SK-N-MC (cell line): Measurements from ENCODE around the gene SH3GL3.
A peak's percentile ranks its signal among the peaks of the same experiment; 100 is the strongest.

Experiments
- DNase-seq: peaks from one replicate; pipeline ENCODE4 v3.0.0-alpha.2; 2011; ENCODE audit warnings: low read depth, low spot score
- H3K27ac ChIP-seq: fragments of 200-600 bp; sonication (generic); 2 replicates; pipeline ENCODE4 v1.5.1; 2016; ENCODE audit warnings: mixed run types
- H3K36me3 ChIP-seq: fragments of 200-600 bp; sonication (generic); 2 replicates; pipeline ENCODE4 v1.6.1; 2017; ENCODE audit warnings: antibody characterized with exemption, low read length, mixed read lengths; ENCODE audit not compliant: insufficient read depth
- H3K4me3 ChIP-seq: fragments of 200-600 bp; sonication (generic); 2 replicates; pipeline ENCODE4 v1.5.1; 2016
- H3K9ac ChIP-seq: fragments of 200-600 bp; sonication (generic); 2 replicates; pipeline ENCODE4 v1.8.0; 2017; ENCODE audit warnings: mixed run types, mixed read lengths; ENCODE audit not compliant: insufficient read length
- H3K9me3 ChIP-seq: fragments of 200-600 bp; sonication (generic); 2 replicates; pipeline ENCODE4 v1.6.1; 2017; ENCODE audit warnings: low read depth, mild to moderate bottlenecking, antibody characterized with exemption, low read length, moderate library complexity, mixed read lengths
- EZH2 ChIP-seq: fragments of 200-600 bp; sonication (generic); IDR thresholded peaks from one replicate; pipeline ENCODE4 v1.6.1; 2017; ENCODE audit warnings: antibody characterized with exemption
- FOXP2 ChIP-seq: optimal IDR thresholded peaks from 2 replicates; pipeline ENCODE3; 2011; ENCODE audit warnings: mild to moderate bottlenecking, moderate library complexity; ENCODE audit not compliant: insufficient read depth; ENCODE audit errors: extremely low read length, control extremely low read depth
- POLR2AphosphoS5 ChIP-seq: IDR thresholded peaks from 2 replicates; pipeline ENCODE4 v1.6.1; 2012; ENCODE audit warnings: mild to moderate bottlenecking, low read depth, low read length, borderline replicate concordance

Gene SH3GL3

DNA sequence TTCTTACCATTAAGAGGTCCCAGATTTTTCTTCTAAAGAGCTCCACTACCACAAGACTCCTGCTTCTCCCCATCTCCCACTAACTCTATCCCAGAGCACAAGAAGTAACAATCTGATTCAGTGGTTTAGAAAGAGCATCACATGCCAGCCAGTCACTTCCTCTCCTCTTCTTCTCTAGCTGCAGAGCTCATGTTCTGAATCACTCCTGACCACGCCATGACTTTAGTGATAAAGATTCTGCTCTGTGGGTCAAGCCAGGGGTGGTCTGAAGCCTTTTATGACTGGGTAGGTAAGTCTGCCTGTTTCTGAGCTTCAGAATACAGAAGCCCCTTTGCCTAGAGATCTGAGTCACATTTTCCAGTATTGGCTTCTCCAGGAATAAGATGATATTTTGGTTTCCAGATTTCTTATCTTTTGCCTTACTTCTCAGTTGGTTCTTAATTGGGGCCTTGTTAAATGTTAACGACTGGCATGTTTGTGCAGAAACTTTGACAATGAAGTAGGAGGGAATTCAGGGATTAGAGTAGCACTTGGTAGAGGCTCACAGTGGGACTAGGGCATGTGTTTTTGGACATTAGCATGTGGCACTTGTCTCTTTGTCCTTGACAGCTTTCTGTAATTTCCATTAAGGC, 179.1 kb downstream of the SH3GL3 start:
- no peaks in the 10 kb centered on the region for H3K36me3 ChIP-seq
- H3K9ac ChIP-seq = no peak overlapping the region
- no peak for DNase-seq
- H3K9me3 ChIP-seq = no peaks in the 10 kb centered on the region
- TF ChIP-seq EZH2 (no peak), POLR2AphosphoS5 (no peak), FOXP2 (no peak)
- no peak overlapping the region for H3K4me3 ChIP-seq
- H3K27ac ChIP-seq = no peak overlapping the region

- H3K9me3 ChIP-seq = no peaks in the 10 kb centered on the region
- TF ChIP-seq POLR2AphosphoS5 = no peak
- TF ChIP-seq EZH2 = no peak
- TF ChIP-seq FOXP2 = no peak
- no peaks in the 10 kb centered on the region for H3K36me3 ChIP-seq
- no peak overlapping the region for H3K27ac ChIP-seq
- DNase-seq = no peak
- no peak overlapping the region for H3K4me3 ChIP-seq
- H3K9ac ChIP-seq = no peak overlapping the region
Observed at GRCh38 chr15:83631534-83631933, 184.4 kb downstream of the SH3GL3 start.

DNA sequence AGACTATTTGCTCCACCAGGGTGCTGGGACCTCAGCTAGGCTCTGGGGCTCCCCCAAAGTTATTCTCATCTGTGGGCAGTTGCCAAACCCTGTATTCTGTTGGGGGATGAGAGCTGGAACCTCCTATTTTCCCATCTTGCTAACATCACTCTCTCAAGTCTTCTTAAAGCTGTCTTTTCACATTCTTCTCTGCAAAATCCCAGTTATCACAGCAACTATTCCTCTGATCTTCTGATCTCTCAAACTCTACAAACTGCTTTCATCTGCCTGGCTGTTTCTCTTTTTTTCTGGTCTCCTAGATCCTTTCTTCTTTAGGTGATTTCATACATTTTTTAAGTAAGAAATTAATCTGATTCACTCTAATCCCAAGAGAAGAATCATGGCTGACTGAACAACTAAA, 196.1 kb downstream of the SH3GL3 start:
- H3K4me3 ChIP-seq = no peak overlapping the region
- no peak overlapping the region for H3K9ac ChIP-seq
- no peak overlapping the region for H3K27ac ChIP-seq
- TF ChIP-seq FOXP2 = no peak
- no peak for TF ChIP-seq POLR2AphosphoS5
- no peak for TF ChIP-seq EZH2
- no peaks in the 10 kb centered on the region for H3K36me3 ChIP-seq
- no peaks in the 10 kb centered on the region for H3K9me3 ChIP-seq
- no peak for DNase-seq

GRCh38 chr15:83644439-83644838, 197.3 kb downstream of the SH3GL3 start:
- DNase-seq = no peak
- TF ChIP-seq FOXP2 (no peak), EZH2 (no peak), POLR2AphosphoS5 (no peak)
- Histone ChIP-seq H3K4me3 (no peak overlapping the region), H3K36me3 (no peaks in the 10 kb centered on the region), H3K27ac (no peak overlapping the region), H3K9ac (no peak overlapping the region), H3K9me3 (no peaks in the 10 kb centered on the region)

- DNase-seq = peak; percentile 16
- no peak for TF ChIP-seq POLR2AphosphoS5
- H3K36me3 ChIP-seq = no peaks in the 10 kb centered on the region
- H3K9ac ChIP-seq = no peak overlapping the region
- no peak overlapping the region for H3K4me3 ChIP-seq
- H3K9me3 ChIP-seq = no peaks in the 10 kb centered on the region
- no peak overlapping the region for H3K27ac ChIP-seq
Observed at GRCh38 chr15:83650831-83651230, 203.7 kb downstream of the SH3GL3 start.

DNA sequence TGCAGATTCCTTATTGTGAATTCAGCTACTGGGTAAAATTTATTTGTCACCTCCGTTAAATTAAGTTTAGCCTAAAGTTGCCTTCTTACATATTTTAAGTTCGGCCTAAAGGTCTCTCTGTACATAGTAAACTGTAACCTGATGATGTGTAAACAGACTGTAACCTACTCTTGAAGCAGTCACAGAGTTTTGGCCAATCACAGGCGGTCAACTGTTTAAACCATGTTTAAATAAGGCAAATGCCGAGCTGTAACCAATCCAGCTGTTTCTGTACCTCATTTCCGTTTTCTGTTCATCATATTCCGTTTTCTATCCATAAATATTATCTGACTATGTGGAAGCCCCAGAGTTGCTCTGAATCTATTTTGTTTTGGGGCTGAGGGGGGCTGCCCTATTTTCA, 204.4 kb downstream of the SH3GL3 start:
- no peak for TF ChIP-seq FOXP2
- no peak for TF ChIP-seq EZH2
- TF ChIP-seq POLR2AphosphoS5 = no peak
- Histone ChIP-seq H3K36me3 (no peaks in the 10 kb centered on the region), H3K9ac (no peak overlapping the region), H3K27ac (no peak overlapping the region), H3K9me3 (no peaks in the 10 kb centered on the region), H3K4me3 (no peak overlapping the region)
- no peak for DNase-seq

- DNase-seq = no peak
- Histone ChIP-seq H3K27ac (no peak overlapping the region), H3K36me3 (no peaks in the 10 kb centered on the region), H3K4me3 (no peak overlapping the region), H3K9me3 (no peaks in the 10 kb centered on the region), H3K9ac (no peak overlapping the region)
- TF ChIP-seq POLR2AphosphoS5 (no peak), EZH2 (no peak), FOXP2 (no peak)
Observed at GRCh38 chr15:83652626-83653204, 205.6 kb downstream of the SH3GL3 start.

- Histone ChIP-seq H3K27ac (no peak overlapping the region), H3K9me3 (no peaks in the 10 kb centered on the region), H3K36me3 (no peaks in the 10 kb centered on the region), H3K4me3 (peak overlapping the region; percentile 24; the same call in 1 of the 2 replicates), H3K9ac (no peak overlapping the region)
- no peak for DNase-seq
- TF ChIP-seq EZH2 (no peak), POLR2AphosphoS5 (no peak), FOXP2 (no peak)
Observed at GRCh38 chr15:83653288-83653638, 206.1 kb downstream of the SH3GL3 start.

- H3K4me3 ChIP-seq = peak within 1 kb of the TSS; percentile 77
- no peak within 1 kb of the TSS for H3K9ac ChIP-seq
- H3K9me3 ChIP-seq = no peaks in the 10 kb centered on the region
- no peak for DNase-seq
- no peak within 1 kb of the TSS for H3K27ac ChIP-seq
- H3K36me3 ChIP-seq = no peaks in the 10 kb centered on the region
- no peak for TF ChIP-seq FOXP2
- no peak for TF ChIP-seq POLR2AphosphoS5
- TF ChIP-seq EZH2 = no peak
Observed at GRCh38 chr15:83653639-83654378, 206.7 kb downstream of the SH3GL3 start, which contains the start of gene ADAMTSL3. Gene ADAMTSL3 (plus strand): TSS chr15:83654123. CDS start chr15:83655762, 1,639 bp downstream.
